GM06990 (cell line): ENCODE data around the gene ADAMTS9.

Experiments
- DNase-seq: peaks from one replicate; pipeline ENCODE4 v3.0.0-alpha.2; 2011; ENCODE audit not compliant: insufficient read length; ENCODE audit errors: extremely low read depth
- H3K27me3 ChIP-seq: replicated peaks from 2 replicates; pipeline ENCODE4 v1.6.0; 2011; ENCODE audit warnings: low read length; ENCODE audit not compliant: control insufficient read depth, insufficient read depth
- H3K36me3 ChIP-seq: 2 replicates; pipeline ENCODE4 v1.5.1; 2011; ENCODE audit warnings: low read length; ENCODE audit not compliant: control insufficient read depth, insufficient read depth
- H3K4me3 ChIP-seq: replicated peaks from 2 replicates; pipeline ENCODE4 v1.5.1; 2011; ENCODE audit warnings: low read depth, mild to moderate bottlenecking, control low read depth, low read length
- TF ChIP-seq, protein P1 (sequence below): IDR thresholded peaks from 2 replicates; pipeline ENCODE4 v1.5.1; 2011; ENCODE audit warnings: low read length, control low read depth, mild to moderate bottlenecking, inconsistent platforms; ENCODE audit not compliant: insufficient read depth, poor library complexity, severe bottlenecking

The ADAMTS9 gene

DNA sequence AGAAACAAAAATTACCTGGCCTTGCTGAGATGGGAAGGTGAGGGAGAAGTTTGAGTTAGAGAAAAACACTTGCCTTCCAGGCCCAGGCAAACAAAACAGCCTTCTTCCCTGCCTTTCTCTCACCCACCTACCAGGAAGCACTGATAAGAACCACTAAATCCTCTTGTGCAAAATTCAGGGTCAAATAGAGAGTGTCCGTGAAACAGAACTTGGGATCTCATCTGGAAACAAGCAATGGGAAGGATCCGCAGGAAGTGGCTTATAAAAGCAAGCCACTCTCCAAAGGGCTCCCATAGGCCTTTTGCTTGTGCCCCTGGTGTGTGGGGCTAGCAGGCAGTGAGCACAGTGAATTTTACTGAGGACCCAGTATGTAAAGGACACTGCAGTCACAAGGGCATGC lies 11.0 kb downstream of the ADAMTS9 start:
- TF ChIP-seq, protein P1, sequence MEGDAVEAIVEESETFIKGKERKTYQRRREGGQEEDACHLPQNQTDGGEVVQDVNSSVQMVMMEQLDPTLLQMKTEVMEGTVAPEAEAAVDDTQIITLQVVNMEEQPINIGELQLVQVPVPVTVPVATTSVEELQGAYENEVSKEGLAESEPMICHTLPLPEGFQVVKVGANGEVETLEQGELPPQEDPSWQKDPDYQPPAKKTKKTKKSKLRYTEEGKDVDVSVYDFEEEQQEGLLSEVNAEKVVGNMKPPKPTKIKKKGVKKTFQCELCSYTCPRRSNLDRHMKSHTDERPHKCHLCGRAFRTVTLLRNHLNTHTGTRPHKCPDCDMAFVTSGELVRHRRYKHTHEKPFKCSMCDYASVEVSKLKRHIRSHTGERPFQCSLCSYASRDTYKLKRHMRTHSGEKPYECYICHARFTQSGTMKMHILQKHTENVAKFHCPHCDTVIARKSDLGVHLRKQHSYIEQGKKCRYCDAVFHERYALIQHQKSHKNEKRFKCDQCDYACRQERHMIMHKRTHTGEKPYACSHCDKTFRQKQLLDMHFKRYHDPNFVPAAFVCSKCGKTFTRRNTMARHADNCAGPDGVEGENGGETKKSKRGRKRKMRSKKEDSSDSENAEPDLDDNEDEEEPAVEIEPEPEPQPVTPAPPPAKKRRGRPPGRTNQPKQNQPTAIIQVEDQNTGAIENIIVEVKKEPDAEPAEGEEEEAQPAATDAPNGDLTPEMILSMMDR = no peak

DNA sequence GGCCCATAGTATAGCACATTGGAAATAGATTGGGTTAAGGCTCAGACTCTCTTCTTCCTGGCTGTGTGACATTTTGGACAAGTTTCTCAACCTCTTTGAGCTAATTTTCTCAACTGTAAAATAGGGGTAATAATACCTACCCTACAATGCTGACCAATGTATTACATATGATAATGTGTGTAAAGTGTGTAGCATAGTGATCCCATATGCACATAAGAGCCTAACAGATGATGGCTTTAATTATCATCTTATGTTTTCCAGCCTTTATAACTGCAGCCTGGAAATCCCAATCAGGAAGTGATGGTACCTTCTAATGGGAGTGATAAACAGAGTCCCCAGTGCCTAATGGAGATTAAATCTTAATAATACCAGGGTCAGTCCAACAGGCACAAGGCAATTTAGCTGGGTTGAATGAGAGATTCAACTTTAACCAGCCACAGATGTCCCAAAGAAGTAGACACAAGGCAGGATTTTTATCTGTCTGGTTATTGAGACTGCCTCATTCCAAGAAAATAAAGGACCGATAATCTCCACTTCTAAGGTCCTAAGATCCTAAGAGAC lies 12.0 kb downstream of the ADAMTS9 start:
- Histone ChIP-seq H3K4me3 (no peak overlapping the region), H3K27me3 (no peaks in the 10 kb centered on the region), H3K36me3 (no peaks in the 10 kb centered on the region)
- TF ChIP-seq, protein P1 = no peak
- DNase-seq = no peak

More for the DNA sequence above, 11.0 kb downstream of the ADAMTS9 start:
- Histone ChIP-seq H3K27me3 (no peaks in the 10 kb centered on the region), H3K36me3 (no peaks in the 10 kb centered on the region), H3K4me3 (no peak overlapping the region)
- DNase-seq = no peak

DNA sequence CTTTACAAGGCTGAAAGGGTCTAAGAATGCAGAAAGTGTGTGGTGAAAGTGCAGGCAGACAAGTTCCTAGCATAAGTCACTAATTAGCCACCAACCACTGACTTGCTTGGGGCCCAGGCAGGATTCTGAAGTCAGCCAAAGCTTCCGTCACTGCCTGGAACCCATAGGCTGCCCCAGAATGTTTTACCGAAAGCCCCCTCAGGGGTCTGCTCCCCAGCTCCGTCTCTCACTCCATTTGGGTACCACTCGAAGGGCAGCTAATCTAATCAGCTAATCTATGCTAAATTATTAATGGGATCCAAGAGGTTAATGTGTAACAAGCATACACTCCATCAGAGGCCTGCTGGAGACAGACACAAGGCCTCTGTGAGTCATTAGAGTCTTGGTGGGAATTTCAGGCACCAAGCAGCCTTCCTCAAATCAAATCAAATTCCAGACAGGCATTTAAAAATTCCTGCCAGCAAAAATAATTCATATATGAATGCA lies 13.2 kb downstream of the ADAMTS9 start:
- TF ChIP-seq, protein P1 = no peak
- no peak for DNase-seq
- Histone ChIP-seq H3K4me3 (no peak overlapping the region), H3K36me3 (no peaks in the 10 kb centered on the region), H3K27me3 (no peaks in the 10 kb centered on the region)

DNA sequence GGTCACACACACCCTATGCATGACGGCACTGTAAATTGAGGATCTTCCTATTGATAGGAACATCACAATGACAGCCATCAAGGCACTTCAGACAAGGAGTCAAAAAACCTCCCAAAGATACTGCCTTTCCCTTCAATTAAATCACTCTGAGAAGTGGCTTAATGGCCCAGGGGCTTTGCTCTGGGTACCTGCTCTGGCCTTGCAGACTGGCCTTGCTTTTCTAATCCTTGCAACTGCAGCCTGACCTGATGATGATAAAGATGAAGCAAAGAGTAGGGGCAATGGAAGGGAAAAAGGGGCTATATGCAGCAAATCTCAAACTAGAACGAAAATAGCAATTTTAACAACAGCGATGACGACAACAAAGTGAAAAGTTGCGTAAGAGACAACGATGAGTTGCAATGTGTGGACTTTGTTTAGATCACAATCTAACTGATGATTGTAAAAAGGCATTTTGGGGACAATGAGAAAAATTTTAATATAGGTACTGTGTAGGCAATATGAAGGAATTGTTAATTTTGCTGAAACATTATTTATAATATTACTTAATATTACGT lies 14.6 kb downstream of the ADAMTS9 start:
- TF ChIP-seq, protein P1 = no peak
- H3K27me3 ChIP-seq = no peaks in the 10 kb centered on the region
- no peak for DNase-seq
- no peaks in the 10 kb centered on the region for H3K36me3 ChIP-seq
- no peak overlapping the region for H3K4me3 ChIP-seq

DNA sequence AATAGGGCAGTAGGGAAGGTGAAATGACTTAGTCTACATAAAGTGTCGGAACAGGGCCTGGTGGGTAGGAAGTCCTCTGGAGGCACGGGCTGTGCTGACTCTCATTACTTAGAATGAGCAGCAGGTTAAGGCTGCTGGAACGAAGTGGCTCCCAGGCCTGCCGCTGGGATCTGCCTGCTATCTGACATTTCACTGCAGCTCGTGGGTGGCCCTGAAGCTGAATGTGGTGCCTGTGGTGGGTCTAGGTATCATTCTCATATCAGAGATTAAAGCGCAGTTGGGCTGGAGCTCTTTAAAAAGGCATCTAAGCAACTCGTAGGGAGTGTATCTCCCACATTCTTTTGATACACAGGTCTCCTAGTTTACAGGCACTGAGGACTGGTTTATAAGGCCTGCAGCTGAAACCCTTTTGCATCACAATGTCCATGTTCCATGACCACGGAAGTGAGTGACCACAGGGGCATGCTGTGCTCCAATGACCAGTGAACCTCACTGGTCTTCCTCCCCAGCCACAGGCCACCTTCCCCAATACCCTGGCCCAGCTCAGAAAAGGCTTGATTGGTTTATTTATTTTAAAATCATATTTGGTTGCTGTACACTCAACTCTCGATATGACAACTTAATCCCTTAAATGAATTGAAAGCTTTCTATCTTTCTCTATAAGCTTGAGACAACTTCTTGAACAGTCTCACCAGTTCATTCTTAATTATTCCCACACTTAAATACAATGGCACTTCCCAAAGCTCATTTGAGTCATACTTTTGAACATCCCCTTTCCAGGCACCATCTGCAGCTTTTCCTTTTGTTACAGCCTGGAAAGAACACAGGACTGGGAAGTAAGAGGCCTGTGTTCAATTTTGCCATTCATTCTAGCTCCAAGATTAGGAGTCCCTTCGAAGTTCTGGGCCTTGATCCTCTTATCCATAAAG lies 19.0 kb downstream of the ADAMTS9 start:
- TF ChIP-seq, protein P1 = no peak
- DNase-seq = no peak
- no peaks in the 10 kb centered on the region for H3K36me3 ChIP-seq
- no peaks in the 10 kb centered on the region for H3K27me3 ChIP-seq
- no peak overlapping the region for H3K4me3 ChIP-seq
